ENCODE measurements around the gene CTNNA3. TPM values are rescaled to one million over a fixed set of nuclear protein-coding genes. Genes with fewer than 3 reads are reported as not detected.

Gene CTNNA3
- total RNA-seq, 6 donors from 2014 or later: 0.20 to 2.0 TPM; not detected in 4

DNA sequence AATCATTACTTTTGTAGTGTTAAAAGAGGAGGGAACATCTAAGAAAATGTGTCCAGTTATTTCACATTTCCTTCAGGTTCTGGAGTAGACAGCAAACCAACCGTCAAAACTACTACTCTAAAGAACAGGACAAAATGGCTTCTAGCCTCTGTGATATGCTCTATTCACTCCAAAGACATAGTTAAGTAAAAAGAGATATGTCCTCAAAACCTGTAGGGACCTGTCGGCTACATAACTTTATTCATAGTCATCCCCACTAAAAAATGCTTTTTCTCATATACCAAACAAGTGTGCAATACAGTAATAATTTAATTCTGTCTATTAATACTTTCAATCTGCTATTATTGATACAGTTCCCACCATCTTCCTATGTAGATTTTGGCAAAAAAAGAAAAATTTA, 1412.9 kb downstream of the CTNNA3 start:
- DNase-seq (no peak), ATAC-seq (ENCODE audit: low FRiP score in 2 of 2) (no peak)
- Histone ChIP-seq H3K4me1 (no peaks in the 10 kb centered on the region), H3K27ac (no peak overlapping the region), H3K4me3 (no peak overlapping the region), H3K9me3 (no peaks in the 10 kb centered on the region), H3K36me3 (no peaks in the 10 kb centered on the region), H3K27me3 (no peaks in the 10 kb centered on the region)
- no peak for TF ChIP-seq POLR2A (IDR thresholded peaks at IDR 0.05)
- no peak for TF ChIP-seq POLR2AphosphoS5 (IDR thresholded peaks at IDR 0.05)
- TF ChIP-seq, protein P1, sequence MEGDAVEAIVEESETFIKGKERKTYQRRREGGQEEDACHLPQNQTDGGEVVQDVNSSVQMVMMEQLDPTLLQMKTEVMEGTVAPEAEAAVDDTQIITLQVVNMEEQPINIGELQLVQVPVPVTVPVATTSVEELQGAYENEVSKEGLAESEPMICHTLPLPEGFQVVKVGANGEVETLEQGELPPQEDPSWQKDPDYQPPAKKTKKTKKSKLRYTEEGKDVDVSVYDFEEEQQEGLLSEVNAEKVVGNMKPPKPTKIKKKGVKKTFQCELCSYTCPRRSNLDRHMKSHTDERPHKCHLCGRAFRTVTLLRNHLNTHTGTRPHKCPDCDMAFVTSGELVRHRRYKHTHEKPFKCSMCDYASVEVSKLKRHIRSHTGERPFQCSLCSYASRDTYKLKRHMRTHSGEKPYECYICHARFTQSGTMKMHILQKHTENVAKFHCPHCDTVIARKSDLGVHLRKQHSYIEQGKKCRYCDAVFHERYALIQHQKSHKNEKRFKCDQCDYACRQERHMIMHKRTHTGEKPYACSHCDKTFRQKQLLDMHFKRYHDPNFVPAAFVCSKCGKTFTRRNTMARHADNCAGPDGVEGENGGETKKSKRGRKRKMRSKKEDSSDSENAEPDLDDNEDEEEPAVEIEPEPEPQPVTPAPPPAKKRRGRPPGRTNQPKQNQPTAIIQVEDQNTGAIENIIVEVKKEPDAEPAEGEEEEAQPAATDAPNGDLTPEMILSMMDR (IDR thresholded peaks at IDR 0.05): no peak
- no peak for TF ChIP-seq EP300 (IDR thresholded peaks at IDR 0.05)
- WGBS, 2 donors: 73 to 77% methylated on average over 2 of the region's 2 CpGs

DNA sequence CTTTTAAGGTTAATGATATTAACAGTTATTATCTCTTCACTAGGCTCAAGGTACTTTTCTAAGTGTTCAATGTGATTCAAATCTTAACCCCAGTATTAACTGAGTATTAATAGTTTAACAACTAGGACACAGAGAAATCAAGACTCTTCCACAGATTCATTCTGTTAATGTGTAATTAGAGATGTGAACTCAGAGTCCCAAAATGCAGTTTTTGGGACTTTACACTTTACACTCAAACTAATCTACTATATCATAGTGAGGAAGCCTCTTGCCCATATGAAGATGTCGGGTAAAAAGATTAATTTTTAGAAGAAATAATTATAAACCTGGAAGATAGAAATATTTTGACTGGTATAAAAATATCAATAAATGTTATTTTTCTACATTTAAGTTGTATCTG, 1414.7 kb downstream of the CTNNA3 start:
- WGBS, 2 donors: 84 to 85% methylated on average over 1 of the region's 1 CpG
- Histone ChIP-seq H3K4me3 (no peak overlapping the region), H3K9me3 (no peaks in the 10 kb centered on the region), H3K27me3 (no peaks in the 10 kb centered on the region), H3K27ac (no peak overlapping the region), H3K4me1 (no peaks in the 10 kb centered on the region), H3K36me3 (no peaks in the 10 kb centered on the region)
- TF ChIP-seq POLR2AphosphoS5 (IDR thresholded peaks at IDR 0.05): no peak
- TF ChIP-seq, protein P1 (IDR thresholded peaks at IDR 0.05): no peak
- no peak for TF ChIP-seq POLR2A (IDR thresholded peaks at IDR 0.05)
- no peak for TF ChIP-seq EP300 (IDR thresholded peaks at IDR 0.05)
- DNase-seq: no peak
- no peak for ATAC-seq (ENCODE audit: low FRiP score in 2 of 2)

DNA sequence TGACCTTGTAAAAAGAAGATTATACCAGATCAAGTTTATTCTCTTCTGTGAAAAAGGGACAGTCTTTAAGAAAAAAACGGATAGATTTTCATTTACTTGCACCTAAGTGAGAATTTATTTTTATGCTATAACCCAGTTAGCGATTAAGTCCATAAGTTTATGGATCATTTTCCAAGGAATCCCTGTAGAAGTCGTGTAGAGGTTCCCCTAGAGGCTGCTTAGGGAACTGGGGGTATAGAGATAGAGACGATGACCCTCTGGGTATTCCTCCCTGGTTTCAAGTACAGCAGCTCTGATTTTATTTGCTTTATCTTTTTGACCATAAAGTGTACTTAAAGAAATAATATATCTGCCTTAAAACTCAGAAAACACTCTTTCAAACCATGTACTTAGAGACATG, 1418.5 kb downstream of the CTNNA3 start:
- DNase-seq (no peak), ATAC-seq (ENCODE audit: low FRiP score in 2 of 2) (no peak)
- 55 to 62% methylated on average over 4 of the region's 4 CpGs for WGBS, 2 donors
- H3K27me3 ChIP-seq: no peaks in the 10 kb centered on the region
- H3K4me1 ChIP-seq: no peaks in the 10 kb centered on the region
- no peak for TF ChIP-seq POLR2AphosphoS5 (IDR thresholded peaks at IDR 0.05)
- TF ChIP-seq, protein P1 (IDR thresholded peaks at IDR 0.05): no peak
- no peak for TF ChIP-seq POLR2A (IDR thresholded peaks at IDR 0.05)
- TF ChIP-seq EP300 (IDR thresholded peaks at IDR 0.05): no peak
- H3K4me3 ChIP-seq: no peak overlapping the region
- H3K36me3 ChIP-seq: no peaks in the 10 kb centered on the region
- H3K27ac ChIP-seq: no peak overlapping the region
- H3K9me3 ChIP-seq: no peaks in the 10 kb centered on the region

DNA sequence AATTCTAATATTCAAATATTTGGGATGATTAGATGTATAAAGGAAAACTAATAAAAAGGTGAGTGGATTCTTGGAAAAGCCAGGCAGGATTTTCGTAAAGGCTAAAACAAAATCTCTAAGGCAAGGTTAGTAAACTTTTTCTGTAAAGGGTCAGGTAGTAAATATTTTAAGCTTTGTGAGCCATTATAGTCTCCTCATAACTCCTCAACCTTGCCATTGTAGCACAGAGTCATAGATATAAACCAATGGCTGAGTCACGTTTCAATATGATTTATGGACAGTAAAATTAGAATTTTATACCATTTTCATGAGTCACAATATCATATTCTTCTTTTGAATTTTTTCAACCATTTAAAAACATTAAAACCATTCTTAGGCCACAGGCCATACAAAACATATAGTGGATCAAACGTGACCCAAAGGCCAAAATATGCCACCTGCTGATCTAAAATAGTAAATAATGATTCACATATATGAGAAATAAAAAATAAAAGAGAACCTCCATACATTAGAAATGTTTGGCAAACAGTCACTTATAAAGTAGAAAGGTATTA, 1422.0 kb downstream of the CTNNA3 start:
- no peaks in the 10 kb centered on the region for H3K36me3 ChIP-seq
- no peaks in the 10 kb centered on the region for H3K27me3 ChIP-seq
- TF ChIP-seq POLR2AphosphoS5 (IDR thresholded peaks at IDR 0.05): no peak
- TF ChIP-seq EP300 (IDR thresholded peaks at IDR 0.05): no peak
- no peak for TF ChIP-seq POLR2A (IDR thresholded peaks at IDR 0.05)
- TF ChIP-seq, protein P1 (IDR thresholded peaks at IDR 0.05): no peak
- H3K9me3 ChIP-seq: no peaks in the 10 kb centered on the region
- 69 to 81% methylated on average over 3 of the region's 3 CpGs for WGBS, 2 donors
- DNase-seq: no peak
- ATAC-seq (ENCODE audit: low FRiP score in 2 of 2): no peak
- H3K27ac ChIP-seq: no peak overlapping the region
- H3K4me3 ChIP-seq: no peak overlapping the region
- no peaks in the 10 kb centered on the region for H3K4me1 ChIP-seq

DNA sequence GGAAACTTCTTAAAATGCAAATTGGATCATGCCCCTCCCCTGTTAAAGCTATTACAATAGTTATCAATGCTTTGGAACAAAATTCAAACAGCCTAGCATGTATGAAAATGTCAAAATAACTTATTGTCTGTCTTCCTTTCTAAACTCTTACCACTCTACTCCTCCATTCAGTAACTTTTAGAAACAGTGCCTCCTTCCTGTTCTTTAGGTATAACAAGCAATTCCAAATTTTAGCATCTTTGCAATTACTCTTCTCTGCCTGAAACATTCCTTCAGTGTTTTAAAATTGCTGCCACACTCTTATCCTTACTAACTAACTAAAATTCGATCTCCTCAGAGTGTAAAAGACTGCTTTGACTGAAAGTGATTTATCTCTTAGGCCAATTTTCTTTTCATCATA, 1430.6 kb downstream of the CTNNA3 start:
- H3K36me3 ChIP-seq: no peaks in the 10 kb centered on the region
- no peaks in the 10 kb centered on the region for H3K27me3 ChIP-seq
- DNase-seq: no peak
- 38 to 61% methylated on average over 1 of the region's 1 CpG for WGBS, 2 donors
- no peak overlapping the region for H3K4me3 ChIP-seq
- no peaks in the 10 kb centered on the region for H3K9me3 ChIP-seq
- no peak overlapping the region for H3K27ac ChIP-seq
- no peak for ATAC-seq (ENCODE audit: low FRiP score in 2 of 2)
- H3K4me1 ChIP-seq: no peaks in the 10 kb centered on the region
- TF ChIP-seq, protein P1 (IDR thresholded peaks at IDR 0.05): no peak
- no peak for TF ChIP-seq POLR2AphosphoS5 (IDR thresholded peaks at IDR 0.05)
- no peak for TF ChIP-seq POLR2A (IDR thresholded peaks at IDR 0.05)
- no peak for TF ChIP-seq EP300 (IDR thresholded peaks at IDR 0.05)

Measured in upper lobe of left lung (tissue), 6 donors.